Measurements from ENCODE around the gene NRG2. TPM values are rescaled to one million over a fixed set of nuclear protein-coding genes. Genes with fewer than 3 reads are reported as not detected.

Gene NRG2
- total and polyA plus RNA-seq, 2 of the 8 experiments (the other 6 are each of a cell fraction or from before 2014, with no cell fraction given): 0.27 to 0.54 TPM

- TF ChIP-seq, protein P1, sequence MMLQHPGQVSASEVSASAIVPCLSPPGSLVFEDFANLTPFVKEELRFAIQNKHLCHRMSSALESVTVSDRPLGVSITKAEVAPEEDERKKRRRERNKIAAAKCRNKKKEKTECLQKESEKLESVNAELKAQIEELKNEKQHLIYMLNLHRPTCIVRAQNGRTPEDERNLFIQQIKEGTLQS (IDR thresholded peaks at IDR 0.05; ENCODE audit: insufficient read depth, low read depth, low read length): no peak
- TF ChIP-seq, protein P2, sequence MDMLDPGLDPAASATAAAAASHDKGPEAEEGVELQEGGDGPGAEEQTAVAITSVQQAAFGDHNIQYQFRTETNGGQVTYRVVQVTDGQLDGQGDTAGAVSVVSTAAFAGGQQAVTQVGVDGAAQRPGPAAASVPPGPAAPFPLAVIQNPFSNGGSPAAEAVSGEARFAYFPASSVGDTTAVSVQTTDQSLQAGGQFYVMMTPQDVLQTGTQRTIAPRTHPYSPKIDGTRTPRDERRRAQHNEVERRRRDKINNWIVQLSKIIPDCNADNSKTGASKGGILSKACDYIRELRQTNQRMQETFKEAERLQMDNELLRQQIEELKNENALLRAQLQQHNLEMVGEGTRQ (IDR thresholded peaks at IDR 0.05; ENCODE audit: low read length): no peak
- TF ChIP-seq BCL11A (IDR thresholded peaks at IDR 0.05; ENCODE audit: low read depth in 2 of 2, low read length in 2 of 2): no peak
These were observed 44.3 kb downstream of the NRG2 start (continued) for GRCh38 chr5:139998837-139999236.

All from H1 (cell line).